Sigmoid colon (tissue), 4 donors: ENCODE measurements around the gene ANP32A.

ENCODE experiments used
- POLR2A ChIP-seq, 2 donors: fragments of 450-650 bp; IDR thresholded peaks; one replicate each; pipeline ENCODE4 v1.6.1; 2016; ENCODE audit warnings: antibody characterized with exemption in 2 of 2, mild to moderate bottlenecking in 2 of 2, moderate library complexity in 2 of 2
- POLR2AphosphoS5 ChIP-seq, 4 donors: sonication (generic); formaldehyde crosslinking; IDR thresholded peaks; one replicate each; pipeline ENCODE4 v1.6.1; 2017; ENCODE audit warnings: antibody characterized with exemption in 4 of 4
- TF ChIP-seq, protein P1 (sequence below), 4 experiments: fragments of 450-650 bp in 3 of 4; fragments of 200-600 bp in 1 of 4; IDR thresholded peaks; one replicate each; pipeline ENCODE4 v1.5.1; 2016 to 2019; ENCODE audit warnings: antibody characterized with exemption in 4 of 4, mild to moderate bottlenecking in 3 of 4, moderate library complexity in 2 of 4

DNA sequence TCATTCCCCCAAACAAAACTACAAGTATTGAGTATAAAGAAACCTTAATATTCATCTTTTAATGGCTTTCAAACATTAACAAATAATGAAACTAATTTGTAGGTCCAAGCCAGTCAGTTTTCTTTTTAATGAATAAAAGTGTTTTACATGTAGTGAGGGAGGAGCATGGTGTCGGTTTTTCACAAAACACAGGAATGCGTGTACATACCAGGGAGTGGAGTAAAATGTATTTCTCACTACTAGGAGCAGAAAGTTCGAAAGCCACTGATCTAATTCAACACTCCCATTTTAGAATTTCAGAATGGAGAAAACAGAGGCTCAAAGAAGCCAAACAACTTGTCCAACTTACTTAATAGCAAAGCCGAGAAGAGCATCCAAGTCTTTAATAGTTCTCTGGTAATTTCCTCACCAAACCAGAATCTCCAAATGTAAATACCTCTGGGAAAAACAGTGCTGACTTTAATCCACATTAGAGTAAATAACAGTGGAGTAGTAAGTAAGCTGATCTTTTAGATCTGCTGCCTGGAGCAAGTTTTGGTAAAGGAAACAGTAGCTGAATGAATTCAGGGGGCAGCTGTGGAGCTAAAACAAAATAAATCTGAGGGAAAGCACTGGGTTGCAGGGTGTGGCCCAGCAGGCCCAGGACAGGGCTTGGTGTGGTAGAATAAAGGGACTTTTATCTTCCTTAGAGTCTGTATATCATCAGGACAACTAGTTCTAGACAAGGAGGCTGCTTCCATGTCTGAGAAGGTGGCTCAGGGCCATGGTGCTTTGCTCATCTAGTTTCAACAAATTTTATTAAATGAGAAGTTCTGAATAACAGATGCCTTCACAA, 7.9 kb downstream of the ANP32A start:
- TF ChIP-seq, protein P1, sequence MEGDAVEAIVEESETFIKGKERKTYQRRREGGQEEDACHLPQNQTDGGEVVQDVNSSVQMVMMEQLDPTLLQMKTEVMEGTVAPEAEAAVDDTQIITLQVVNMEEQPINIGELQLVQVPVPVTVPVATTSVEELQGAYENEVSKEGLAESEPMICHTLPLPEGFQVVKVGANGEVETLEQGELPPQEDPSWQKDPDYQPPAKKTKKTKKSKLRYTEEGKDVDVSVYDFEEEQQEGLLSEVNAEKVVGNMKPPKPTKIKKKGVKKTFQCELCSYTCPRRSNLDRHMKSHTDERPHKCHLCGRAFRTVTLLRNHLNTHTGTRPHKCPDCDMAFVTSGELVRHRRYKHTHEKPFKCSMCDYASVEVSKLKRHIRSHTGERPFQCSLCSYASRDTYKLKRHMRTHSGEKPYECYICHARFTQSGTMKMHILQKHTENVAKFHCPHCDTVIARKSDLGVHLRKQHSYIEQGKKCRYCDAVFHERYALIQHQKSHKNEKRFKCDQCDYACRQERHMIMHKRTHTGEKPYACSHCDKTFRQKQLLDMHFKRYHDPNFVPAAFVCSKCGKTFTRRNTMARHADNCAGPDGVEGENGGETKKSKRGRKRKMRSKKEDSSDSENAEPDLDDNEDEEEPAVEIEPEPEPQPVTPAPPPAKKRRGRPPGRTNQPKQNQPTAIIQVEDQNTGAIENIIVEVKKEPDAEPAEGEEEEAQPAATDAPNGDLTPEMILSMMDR (IDR thresholded peaks at IDR 0.05), result no peak
- TF ChIP-seq POLR2A (IDR thresholded peaks at IDR 0.05) (no peak), POLR2AphosphoS5 (IDR thresholded peaks at IDR 0.05) (no peak)
